Gastroesophageal sphincter (tissue), 3 donors: Measurements from ENCODE around the gene IPO9.

Experiments
- CTCF ChIP-seq, 4 experiments: fragments of 200-600 bp in 2 of 4; fragments of 450-650 bp in 2 of 4; sonication (generic) in 1 of 4; IDR thresholded peaks; one replicate each; pipeline ENCODE4 v1.5.1; 2017 to 2019; ENCODE audit warnings: antibody characterized with exemption in 4 of 4, mild to moderate bottlenecking in 2 of 4, moderate library complexity in 2 of 4
- EP300 ChIP-seq: sonication (generic); formaldehyde crosslinking; IDR thresholded peaks from one replicate; pipeline ENCODE4 v1.6.1; 2017; ENCODE audit warnings: antibody characterized with exemption, mild to moderate bottlenecking

DNA sequence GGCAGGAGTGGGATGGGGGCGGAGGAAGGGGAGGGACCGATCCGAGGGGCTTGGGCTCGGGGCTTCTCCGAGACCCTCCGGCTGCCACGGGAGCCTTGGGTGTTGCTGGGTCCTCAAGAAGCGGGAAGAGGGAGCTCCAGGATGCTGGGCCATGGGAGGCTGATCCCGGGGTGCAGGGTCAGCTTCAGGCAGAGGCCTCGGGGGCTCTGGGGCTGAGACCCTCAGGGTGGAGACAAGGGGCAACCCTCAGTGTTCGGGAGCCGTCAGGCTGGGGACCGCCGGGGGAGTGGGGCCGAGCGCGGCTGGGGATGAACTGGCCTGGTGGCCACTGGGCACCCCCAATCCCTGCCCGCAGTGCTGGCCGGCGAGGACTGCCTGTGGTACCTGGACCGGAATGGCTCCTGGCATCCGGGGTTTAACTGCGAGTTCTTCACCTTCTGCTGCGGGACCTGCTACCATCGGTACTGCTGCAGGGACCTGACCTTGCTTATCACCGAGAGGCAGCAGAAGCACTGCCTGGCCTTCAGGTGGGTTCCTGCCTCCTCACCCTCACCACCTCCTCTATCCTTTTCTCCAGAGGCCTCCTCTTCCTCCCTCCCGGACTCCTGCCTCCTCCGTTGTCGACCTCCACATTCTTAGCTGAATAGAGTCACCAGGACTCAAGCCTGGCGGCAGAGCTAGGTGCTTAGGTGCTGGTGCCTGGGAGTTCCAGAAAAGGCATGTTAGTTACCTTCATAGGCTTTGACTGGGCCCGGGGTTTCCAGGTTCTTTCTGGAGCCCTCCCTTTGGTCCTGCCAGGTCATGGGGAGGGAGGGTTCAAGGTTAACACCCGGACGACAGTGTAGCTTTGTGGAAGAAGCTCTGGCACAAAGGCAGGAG is 60.4 kb downstream of the IPO9 start:
- no peak for TF ChIP-seq CTCF (IDR thresholded peaks at IDR 0.05)
- TF ChIP-seq EP300: no peak
